Stomach (tissue), 4 donors: ENCODE results near the gene TADA2B.

Experiments used
- POLR2A ChIP-seq, 4 donors: fragments of 450-650 bp; IDR thresholded peaks; one replicate each; pipeline ENCODE4 v1.6.1; 2016; ENCODE audit warnings: antibody characterized with exemption in 4 of 4, control low read depth in 2 of 4, mild to moderate bottlenecking in 1 of 4, moderate library complexity in 1 of 4
- TF ChIP-seq, protein P1 (sequence below), 7 experiments: fragments of 450-650 bp in 4 of 7; fragments of 200-600 bp in 3 of 7; sonication (generic) in 3 of 7; IDR thresholded peaks; one replicate each; pipeline ENCODE4 v1.5.1; 2016 to 2019; ENCODE audit warnings: antibody characterized with exemption in 7 of 7, control low read depth in 2 of 7, mild to moderate bottlenecking in 1 of 7

DNA sequence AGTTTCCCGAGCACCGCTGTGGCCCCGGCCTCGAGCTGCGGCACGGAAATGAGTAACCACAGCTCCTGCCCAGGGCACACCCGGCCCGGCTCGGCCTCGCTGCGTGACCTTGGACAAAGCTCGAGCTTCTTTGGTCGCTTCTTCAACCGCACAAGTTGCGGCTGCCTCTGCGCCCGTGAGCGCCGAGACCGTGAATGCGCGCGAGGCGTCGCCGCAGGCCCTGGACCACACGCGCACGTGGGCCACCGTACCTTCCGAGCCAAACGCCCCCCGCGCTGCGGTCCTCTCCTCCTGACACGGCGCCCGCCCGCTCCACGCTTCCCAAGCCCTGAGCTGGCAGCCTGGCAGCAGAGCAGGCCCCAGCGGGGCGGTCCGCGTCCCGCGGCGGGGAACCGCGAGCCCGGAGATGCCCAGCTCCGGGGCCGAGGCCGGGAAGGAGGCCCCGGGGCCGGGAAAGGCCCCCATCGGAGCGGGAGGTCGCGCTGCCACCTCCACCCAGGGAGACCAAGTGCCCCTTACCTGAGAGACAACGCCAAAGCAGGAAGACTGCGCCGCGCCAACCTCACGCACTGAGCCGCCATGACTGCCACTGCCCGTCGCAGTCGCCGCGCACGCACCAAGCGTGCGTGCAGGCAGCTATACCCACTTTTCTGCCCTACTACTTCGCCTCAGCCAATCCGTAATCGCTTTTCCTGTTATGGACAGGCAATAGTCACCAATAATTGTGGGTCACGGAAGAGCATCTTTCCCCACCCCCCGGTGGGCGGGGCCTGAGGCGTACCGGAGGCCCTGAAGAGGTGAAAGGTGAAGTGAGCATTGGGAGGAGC, 24.5 kb downstream of the TADA2B start, which contains the start of gene GRPEL1:
- TF ChIP-seq, protein P1, sequence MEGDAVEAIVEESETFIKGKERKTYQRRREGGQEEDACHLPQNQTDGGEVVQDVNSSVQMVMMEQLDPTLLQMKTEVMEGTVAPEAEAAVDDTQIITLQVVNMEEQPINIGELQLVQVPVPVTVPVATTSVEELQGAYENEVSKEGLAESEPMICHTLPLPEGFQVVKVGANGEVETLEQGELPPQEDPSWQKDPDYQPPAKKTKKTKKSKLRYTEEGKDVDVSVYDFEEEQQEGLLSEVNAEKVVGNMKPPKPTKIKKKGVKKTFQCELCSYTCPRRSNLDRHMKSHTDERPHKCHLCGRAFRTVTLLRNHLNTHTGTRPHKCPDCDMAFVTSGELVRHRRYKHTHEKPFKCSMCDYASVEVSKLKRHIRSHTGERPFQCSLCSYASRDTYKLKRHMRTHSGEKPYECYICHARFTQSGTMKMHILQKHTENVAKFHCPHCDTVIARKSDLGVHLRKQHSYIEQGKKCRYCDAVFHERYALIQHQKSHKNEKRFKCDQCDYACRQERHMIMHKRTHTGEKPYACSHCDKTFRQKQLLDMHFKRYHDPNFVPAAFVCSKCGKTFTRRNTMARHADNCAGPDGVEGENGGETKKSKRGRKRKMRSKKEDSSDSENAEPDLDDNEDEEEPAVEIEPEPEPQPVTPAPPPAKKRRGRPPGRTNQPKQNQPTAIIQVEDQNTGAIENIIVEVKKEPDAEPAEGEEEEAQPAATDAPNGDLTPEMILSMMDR (IDR thresholded peaks at IDR 0.05): no peak
- peak in 2 of 4 donors; percentile 90 to 94 for TF ChIP-seq POLR2A (IDR thresholded peaks at IDR 0.05)
